Fibroblast of skin of left quadriceps (primary cell): ENCODE measurements around the gene BRD1.

Experiments used
- DNase-seq, 2 experiments: peaks; one replicate each; pipeline ENCODE4 v3.0.0-alpha.2; 2013; ENCODE audit warnings: low read depth in 2 of 2

The BRD1 gene

DNA sequence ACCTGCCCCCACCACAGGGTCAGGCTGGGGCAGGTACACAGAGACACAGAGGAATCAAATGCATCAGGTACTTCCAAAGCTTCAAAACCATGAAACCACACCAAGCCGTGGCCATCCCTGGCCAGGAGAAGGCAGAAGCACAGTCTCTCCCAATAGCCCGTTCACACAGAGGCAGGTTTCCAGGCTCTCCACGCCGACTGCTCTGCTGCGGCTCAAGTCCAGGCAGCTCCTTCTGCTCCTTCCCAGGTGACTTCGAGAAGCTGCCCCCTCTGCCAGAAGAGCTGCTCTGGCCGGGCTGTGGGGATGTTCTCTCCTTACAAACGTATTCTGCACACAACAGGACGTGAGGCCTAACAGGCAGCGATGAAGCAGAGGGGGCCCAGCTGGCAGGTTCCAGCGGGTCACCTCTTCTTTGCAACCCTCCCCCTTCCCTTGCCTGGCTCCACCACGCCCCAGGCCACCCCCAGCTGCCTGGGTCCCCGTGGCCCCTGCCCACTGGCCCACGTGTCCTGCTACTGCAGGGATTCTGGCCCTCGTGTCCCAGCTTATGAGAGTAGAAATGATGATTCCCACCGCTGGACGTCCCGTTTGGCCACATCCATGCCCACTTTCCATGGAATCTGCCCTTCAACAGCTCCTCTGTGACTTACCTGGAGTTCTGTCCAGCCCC, 26.1 kb downstream of the BRD1 start:
- DNase-seq, result no peak

DNA sequence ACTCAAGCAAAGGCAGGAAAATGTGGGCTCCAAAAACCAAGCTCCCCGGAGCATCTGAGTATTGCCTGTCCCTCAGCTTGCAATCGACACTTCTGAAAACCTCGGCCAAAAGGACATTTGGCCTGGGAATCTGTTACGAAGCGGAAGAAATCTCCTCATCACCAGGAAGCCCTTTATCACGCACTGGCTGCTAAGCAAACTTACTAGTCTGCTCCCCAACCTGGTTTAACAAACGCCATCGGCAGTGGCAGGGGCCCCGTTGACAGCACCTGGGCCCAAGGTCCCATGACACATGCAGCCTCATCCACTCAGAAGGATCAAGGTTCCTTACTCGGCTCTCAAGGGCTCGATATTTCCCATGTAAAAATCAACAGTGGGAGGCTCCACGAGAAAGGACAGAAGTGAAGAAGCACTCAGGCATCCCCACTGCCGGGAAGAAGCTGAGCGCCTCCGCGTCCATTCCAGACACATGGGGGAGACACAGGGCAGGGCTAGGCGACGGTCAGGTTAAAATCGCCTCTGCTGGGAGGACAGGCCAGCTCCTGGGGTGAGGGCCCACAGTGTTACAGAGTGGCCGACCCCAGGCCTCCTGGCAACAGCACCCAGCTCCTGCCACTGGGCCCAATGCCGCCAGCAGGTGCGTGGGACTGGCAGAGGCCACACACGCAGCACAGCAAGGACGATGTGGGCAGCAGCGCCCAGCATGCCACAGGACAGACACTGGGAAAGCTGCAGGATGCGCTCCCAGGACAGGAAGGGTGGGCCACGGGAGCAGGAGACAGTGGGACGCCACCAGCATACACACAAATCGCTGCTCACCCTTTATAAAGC, 27.1 kb downstream of the BRD1 start:
- no peak for DNase-seq

DNA sequence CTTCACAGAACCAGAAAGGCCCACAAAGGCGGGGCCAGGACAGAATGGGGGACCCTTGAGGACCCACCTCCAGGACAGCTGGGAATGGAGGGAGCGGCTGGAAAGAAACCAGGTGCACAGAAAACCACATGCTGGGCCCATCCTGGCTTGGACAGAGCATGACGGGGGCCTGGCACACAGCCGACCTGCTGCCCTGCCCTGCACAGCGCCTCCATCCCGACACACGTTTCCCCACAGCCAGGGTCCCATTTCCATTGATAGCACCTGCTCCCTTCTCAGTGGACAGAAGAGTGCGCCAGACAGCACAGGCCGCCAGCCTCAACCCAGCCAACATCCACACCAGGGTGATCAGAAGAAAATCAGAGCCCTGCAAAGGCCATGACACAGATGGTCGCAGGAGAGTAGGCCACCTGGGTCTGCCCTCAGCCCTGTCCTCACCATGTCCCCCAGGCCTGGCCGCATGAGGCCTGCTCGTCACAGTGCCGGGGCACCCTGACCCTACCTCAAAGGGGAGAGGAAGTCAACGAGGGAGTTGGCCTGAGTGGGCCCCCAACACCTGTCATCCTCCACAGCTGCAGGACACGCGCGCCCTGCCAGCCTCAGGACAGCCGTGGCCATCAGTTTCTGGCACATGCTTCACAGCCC, 28.1 kb downstream of the BRD1 start:
- DNase-seq, result no peak

DNA sequence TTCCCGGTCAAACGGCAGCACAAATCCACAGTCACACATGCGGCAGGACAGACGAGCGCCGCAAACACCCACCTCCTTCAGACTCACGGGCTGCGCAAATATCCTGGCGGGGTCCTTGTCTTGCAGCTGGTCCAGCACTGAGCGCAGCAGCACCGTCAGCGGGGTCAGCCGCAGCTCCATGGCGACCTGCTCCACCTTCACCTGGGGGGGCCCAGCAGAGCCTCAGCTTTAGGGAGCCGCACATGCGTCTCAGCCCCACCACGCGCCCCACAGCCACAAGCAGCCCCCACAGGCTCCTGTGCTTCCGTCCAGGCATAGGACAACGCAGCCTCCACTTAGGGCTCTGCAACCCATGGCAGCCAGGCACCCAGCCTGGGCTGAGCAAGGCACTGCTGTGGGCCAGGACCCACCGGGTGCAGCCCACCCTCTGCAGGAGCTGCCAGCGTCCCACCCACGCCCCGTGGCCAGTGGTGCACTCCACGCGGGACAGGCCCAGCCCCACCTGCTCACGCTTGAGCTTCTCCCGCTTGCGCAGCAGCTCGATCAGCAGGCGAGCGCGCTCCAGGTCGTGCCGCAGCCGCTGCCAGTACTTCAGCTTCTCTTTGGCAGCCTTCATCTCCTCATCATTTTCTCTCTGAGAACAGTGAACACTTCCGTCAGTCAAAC, 29.1 kb downstream of the BRD1 start:
- no peak for DNase-seq

DNA sequence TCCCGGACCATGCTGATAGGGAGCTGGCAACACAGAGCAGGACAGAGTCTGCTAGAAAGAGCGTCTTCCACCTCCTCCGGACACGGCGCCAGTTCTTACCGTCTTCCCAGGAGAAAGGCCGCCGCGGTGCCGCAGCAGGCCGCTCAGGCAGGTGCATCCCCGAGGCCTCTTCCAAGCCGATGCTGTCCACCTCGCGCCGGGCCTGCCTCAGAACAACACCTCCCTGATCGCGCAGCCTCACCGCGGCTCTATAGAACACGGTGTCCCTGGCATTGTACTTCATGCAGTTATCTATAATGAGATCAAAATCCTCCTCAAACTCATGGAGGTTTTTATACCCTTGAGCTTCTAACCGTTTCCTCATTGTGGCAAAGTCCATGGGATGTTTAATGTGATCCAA, 30.0 kb downstream of the BRD1 start:
- DNase-seq, result no peak

DNA sequence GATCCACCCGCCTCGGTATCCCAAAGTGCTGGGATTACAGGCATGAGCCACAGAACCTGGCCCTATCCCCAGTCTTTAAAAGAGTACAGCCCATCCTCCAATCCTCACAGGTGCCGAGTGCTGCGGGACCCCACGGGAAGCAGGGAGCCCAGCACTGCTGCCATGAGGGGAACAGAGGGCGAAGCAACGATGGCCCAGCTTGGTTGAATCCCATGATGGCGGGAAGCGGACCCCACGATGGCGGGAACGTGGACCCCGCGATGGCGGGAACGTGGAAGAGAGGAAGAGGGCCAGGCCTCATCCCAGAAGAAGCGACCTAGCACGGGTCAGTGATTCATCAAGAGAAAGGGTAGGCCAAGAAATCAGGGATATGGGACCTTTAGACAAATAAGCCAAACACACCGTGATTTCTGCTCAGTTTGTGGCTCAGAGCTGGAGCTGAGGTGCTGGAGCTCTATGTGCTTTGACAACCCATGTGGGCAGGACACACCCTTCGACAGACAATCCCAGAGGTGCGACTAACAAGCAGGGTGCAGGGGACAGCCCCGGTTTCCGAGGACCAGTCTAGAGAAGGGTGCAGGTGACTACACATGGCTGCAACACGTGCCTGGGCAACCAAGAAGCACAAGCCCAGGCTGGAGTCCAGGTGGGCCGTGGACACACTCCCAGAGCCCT, 30.9 kb downstream of the BRD1 start:
- DNase-seq, result no peak

DNA sequence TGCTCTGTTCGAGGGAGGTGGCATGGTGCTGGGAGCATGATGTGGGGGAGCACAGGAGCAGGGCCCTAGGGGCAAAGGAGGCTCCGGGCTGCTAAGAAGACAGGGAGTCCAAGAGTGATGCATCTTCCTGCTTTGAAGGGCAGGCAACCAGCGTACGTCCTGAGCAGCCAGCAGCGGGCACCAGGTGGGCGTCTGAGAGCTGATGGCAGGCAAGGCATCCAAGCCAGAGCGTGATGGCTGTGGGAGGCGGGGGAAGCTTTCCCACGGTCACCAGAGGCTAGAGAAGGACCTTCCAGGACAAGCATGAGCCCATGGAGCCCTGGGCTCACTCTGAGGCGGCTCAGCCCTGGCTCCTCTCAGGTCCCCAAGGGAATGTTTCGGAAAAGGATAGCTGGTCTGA, 32.2 kb downstream of the BRD1 start:
- DNase-seq, result no peak

DNA sequence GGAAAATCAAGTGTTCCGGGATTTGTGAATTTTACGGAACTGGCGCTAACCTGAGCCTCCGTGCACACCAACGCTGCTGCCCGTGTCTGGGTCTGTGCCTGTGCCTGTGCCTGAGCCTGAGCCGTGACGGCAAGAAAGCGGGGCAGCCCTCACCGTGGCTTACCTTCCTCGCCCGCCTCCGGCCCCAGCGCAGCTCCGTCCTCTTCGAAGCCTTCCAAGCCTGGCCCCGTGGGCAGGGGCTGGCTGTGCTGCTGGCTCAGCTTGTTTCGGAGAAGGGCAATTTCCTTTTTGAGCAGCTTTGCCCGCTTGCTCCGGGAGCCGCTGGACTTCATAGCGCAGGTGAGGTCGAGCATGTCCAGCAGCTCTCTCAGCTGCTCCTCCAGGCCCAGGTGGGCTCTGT, 33.8 kb downstream of the BRD1 start:
- no peak for DNase-seq

DNA sequence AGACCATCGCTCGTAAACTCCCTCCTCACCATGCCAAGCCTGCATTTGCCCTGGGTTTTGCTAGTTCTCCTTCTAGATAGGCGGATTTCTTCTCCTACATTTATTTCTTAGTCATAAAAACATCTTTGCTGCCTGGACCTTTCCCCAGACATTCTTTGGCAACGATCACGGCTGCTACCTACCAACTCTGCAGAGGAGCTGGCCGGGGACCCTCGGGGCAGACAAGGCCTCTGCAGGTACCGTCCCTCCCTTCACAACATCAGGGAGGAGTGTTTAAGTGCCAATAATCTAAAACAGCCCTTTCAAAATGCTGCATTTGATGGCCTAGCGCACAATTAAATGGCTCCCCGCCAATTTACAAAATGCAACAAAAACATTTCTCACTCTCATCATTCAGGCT, 34.4 kb downstream of the BRD1 start:
- no peak for DNase-seq

DNA sequence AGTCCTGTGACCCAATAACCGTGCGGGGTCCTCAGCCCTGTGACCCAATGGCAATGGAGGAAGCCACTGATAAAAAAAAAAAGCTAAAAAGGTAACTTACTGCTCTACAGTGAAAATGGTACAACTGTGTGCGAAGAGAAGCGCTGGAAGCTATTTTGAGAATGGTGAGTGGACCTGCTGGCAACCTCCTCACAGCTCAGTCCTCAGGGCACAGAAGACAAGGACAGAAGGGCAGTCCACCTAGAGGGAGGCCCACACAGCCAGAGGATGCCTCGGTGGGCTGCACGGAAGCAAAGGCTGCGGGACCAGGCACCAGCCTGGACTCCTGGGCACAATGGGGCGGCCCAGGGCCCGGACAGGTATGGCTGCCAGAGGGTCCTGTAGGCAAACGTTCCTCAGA, 35.6 kb downstream of the BRD1 start:
- DNase-seq, result no peak

DNA sequence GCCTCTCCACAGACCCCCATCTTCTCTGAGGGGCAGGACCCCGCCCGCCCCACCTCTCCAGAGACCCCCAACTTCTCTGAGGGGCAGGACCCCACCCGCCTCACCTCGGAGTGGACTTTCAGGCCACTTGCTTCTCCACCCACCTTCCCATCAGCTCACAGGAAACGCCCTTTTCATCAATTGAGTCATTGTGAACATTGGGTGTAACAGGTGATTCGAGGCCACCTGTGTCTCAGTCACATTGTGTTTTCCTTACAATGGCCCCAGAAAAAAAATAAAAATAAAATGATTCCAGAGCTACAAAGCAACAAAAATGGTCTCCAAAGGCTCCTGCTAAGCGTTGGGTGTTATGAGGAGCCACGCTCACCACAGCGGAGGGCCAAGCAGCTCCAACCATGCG, 36.0 kb downstream of the BRD1 start:
- DNase-seq, result no peak

DNA sequence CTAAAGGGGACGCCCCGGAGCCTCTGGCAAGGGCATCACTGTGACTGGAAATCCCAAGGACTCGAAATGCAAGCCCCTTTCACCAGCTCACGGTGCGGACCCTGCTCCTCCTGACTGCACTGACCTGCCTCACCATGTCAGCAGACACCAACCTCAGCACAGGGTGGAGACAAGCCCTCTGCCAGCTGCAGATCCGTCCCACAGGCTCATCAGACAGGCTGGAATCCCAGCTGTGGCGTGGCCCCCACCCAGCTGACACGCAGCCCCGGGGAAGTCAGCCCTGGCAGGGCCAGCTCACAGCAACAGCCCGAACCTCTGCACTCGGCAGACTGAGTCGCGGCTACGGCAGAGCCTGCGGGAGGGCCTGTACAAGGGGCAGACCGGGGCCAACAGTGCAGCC, 36.8 kb downstream of the BRD1 start:
- no peak for DNase-seq

DNA sequence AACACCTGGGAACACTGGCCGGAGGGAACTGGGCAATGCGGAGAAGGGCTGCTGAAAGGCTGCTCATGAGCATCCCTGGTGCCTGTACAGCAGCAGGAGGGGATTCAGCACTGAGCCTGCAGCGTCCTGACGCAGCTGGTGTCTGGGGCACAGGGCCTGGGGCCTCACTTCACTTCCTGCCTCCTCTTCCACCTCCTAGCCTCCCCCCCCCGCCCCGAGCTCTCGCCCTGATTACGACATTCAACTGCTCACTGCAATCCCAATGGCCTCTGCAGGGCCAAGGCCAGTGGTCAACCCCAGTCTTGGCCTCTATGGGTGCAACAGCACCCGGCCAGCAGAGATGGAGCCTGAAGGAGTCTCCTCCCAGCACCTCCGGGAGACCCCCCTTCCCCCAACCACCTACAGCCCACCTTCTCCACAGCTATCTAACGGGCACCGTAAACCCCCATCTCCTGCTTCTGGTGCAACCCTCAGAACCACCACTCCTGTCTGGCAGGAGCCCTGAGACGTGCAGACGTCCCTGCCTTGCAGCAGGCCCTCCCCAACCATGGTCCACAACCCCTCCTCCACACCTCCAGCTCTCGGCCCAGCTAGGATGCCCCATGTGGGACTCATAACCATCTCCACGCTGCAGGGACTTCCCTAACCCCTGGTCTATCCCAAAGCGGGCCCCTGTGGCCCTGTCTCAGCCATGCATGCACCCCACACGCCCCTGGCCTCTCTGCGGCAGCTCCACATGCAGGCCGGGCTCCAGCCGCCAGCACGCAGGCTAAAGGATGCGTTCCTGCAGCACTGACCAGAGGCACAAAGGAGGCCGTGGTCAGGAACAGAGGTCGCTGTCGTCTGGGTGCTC, 38.2 kb downstream of the BRD1 start:
- no peak for DNase-seq

DNA sequence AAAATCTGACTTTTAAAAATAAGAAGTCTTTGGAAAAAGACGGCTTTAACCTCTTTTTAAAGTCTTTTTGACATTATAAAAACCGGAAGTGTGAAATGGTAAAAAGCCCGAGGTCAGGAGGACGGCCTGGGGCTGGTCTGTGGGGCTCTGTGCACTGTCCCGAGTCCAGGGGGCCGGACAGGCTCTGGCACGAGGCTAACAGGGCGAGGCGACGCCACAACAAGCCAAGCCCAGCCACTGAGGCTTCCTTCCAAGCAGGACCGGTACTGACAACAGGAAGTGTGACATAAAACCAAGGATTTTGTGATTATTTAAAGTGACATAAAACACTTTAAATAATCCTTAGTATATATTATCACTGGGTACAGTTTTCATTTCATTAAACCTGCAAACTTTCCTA, 39.2 kb downstream of the BRD1 start:
- DNase-seq, result no peak

DNA sequence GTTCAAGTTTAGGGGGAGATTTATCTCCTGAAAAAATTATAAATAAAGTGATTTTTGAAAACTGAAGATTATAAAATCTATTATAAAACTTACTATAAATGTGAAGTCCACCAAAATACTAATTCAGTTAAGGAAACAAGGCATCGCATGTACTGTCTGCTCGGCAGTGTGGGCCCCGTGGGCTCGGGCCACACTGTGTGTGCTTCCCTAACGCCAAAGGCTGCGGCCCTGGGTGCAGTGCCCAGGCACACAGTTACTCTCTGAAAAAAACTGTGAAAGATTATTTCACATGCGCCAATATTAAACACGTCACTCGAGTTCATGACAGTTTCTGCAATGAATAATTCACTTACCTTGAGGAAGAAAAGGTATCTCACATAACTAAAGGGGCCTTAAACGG, 39.8 kb downstream of the BRD1 start:
- DNase-seq, result no peak

DNA sequence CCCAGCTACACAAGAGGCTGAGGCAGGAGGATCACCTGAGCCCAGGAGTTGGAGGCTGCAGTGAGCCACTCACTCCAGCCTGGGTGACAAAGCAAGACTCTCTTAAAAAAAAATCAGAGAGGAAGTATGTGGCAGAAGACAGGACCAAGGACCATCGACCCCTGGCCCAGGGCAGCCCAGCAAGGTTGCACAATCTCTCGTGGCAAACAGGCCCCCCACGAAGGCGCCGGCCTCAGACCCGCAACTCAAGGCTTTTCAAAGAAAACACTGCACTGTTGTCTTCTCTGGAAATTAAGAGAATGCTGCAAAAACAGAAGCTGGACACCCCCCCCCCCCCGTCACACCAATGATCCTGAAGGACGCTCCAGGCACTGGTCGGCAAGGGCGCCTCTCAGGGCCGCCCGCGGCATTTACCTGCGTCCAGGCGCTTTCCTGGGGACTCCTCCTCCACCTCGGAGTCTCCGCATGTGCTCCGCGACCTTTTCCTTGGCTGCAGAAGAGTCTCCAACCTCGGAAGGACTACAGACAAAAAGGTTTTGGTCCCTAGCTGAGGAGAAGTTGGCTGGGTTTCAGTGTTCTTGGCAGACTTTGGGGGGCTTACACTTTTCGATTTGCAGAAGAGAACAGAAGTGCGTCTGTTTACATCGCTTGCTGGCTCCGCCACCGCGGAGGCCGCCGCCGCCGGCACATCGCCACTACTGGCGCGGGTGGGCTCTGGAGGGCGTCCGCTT, 40.5 kb downstream of the BRD1 start:
- no peak for DNase-seq

DNA sequence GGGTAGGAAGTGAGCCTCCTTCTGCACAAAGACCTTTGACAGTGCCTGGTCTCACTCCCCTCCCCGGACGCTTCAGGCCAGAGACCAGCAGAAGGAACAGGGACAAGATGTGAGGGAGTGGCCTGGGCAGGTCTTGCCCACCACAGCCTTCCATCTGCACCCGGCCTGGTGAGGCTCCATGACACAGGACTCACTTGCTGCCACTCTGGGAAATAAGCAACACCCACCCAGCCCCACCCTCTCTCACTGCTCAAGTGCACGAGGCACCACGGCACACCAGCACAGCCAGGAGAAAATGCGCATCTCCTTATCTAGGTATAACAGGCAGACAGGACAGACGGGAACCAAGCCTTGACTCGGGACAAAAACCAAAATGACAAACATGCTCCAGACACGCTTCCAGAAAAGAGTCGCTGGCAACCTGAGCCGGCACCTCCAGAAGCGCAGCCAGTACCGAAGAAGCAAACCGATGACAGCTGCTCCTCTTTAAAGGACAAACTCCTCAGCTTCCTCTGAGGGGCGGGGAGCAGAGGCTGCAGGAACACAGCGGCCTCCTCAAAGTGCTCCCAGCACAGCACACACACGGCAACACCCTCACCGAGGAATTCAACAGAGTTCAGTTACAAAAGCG, 41.7 kb downstream of the BRD1 start:
- DNase-seq, result no peak

DNA sequence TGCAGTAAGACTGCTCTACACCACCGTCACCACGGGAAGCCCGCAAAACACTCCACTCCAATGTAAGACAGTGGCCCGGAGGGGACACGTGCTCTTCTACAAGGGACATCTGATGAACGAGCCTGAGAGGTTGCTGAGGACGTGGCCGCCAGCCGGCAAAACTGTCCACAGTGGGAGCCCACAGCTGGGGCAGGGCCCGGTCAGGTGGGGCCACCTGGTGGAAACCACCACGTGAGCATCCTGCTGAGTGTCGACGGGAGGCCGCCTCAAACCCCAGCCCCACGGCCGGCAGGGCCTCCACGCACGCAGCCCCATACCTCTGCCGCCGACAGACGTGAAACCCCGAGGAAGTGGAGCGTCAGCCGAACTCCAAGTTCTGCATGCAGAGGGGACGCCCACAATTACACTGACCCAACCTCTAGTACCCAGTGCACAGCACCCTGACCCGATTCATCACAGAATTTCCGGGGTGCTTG, 42.6 kb downstream of the BRD1 start:
- DNase-seq, result no peak

DNA sequence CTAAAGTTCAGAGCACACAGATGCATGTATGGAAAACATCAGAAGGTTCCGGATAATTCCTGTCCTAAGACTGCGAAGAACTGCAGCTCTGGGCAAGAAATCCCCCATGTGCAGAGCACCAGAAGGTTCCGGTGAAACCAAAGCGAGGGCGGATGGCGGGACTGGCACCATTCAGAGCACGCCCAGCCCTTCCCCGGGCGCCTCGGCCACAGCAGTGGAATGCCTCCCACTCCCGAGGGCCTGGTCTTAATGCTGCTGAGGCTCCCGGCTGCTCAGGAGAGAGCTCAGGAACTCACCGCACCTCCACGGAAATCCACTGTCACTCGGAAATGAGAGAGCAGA, 43.1 kb downstream of the BRD1 start:
- DNase-seq, result no peak
